ENCODE data around the gene NDUFS3. TPM values are rescaled to one million over a fixed set of nuclear protein-coding genes. Genes with fewer than 3 reads are reported as not detected.

The NDUFS3 gene
- total and polyA plus RNA-seq, 2 of the 13 experiments (the other 11 are each of a cell fraction or from before 2014, with no cell fraction given), result 151 to 184 TPM

DNA sequence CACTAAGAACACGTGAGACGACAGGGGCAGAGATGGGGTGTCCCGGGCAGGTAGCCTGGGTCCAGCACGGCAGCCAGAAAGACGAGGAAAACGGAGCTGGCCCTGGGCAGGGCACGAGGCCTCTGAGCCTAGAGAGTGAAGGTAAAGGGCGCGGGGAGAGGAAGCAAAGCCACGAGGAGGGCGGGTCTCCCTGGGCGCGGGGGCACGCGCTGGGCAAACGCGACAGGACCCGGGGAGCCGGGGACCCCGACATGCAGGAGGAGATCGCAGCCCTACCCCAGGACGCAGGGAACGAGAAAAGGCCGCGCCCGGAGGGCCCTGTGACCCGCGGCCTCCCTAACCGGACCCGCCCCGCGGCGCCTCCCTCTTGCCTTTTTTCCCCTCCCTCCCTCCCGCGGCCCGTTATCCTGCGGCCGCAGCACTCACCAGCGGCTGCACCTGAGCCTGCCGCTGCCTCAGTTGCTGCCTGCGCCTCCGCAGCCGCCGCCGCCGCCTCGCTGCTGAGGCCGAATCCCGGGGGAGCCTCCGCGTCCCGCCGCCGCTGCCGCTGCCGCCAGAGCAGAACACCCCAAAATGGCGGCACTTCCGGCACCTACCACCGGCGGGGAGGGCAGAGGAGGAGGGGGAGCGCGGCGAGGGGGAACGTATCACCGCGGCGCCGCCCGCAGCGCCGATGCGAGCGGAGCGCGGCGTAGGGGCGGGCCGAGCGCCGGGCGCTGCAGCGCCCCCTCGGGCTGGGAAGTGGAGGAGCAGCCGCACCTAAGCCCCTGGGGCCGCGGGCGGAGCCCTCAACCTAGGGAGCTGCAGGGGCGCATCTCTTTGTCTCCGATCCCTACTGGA, 26.1 kb upstream of the NDUFS3 start, which contains the start of gene CELF1 (continued):
- peak; percentile 71 to 80; a peak in 3 of 4 replicates for TF ChIP-seq HMGXB4 (CRISPR knock-in tag; IDR thresholded peaks at IDR 0.05; ENCODE audit: borderline replicate concordance in 1 of 2, low read depth in 1 of 2)
- TF ChIP-seq, protein P1, sequence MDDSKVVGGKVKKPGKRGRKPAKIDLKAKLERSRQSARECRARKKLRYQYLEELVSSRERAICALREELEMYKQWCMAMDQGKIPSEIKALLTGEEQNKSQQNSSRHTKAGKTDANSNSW (CRISPR knock-in tag; IDR thresholded peaks at IDR 0.05; ENCODE audit: borderline replicate concordance), result no peak
- TF ChIP-seq ZNF3 (CRISPR knock-in tag; IDR thresholded peaks at IDR 0.05), result no peak
- no peak for TF ChIP-seq NPAS2 (CRISPR knock-in tag; IDR thresholded peaks at IDR 0.05; ENCODE audit: borderline replicate concordance)
- TF ChIP-seq, protein P2, sequence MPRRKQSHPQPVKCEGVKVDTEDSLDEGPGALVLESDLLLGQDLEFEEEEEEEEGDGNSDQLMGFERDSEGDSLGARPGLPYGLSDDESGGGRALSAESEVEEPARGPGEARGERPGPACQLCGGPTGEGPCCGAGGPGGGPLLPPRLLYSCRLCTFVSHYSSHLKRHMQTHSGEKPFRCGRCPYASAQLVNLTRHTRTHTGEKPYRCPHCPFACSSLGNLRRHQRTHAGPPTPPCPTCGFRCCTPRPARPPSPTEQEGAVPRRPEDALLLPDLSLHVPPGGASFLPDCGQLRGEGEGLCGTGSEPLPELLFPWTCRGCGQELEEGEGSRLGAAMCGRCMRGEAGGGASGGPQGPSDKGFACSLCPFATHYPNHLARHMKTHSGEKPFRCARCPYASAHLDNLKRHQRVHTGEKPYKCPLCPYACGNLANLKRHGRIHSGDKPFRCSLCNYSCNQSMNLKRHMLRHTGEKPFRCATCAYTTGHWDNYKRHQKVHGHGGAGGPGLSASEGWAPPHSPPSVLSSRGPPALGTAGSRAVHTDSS (CRISPR knock-in tag; conservative IDR thresholded peaks at IDR 0.05), result no peak
- peak; percentile 63 for TF ChIP-seq RAD21 (CRISPR knock-in tag; IDR thresholded peaks at IDR 0.05)
- no peak for TF ChIP-seq JDP2 (CRISPR knock-in tag; IDR thresholded peaks at IDR 0.05; ENCODE audit: borderline replicate concordance)
- TF ChIP-seq ZNF746 (CRISPR knock-in tag; IDR thresholded peaks at IDR 0.05), result no peak
- TF ChIP-seq NFE2 (CRISPR knock-in tag; IDR thresholded peaks at IDR 0.05), result no peak
- TF ChIP-seq ZNF101 (CRISPR knock-in tag; IDR thresholded peaks at IDR 0.05; ENCODE audit: borderline replicate concordance, low read depth), result no peak
- no peak for TF ChIP-seq NBN (conservative IDR thresholded peaks at IDR 0.05)
- TF ChIP-seq NCOA1 (CRISPR knock-in tag; IDR thresholded peaks at IDR 0.05), result peak; percentile 70; the same call in 1 of the 2 replicates
- peak; percentile 23; the same call in 1 of the 2 replicates for TF ChIP-seq ISL2 (CRISPR knock-in tag; IDR thresholded peaks at IDR 0.05)
- no peak; the same call in none of the 2 replicates for TF ChIP-seq ZSCAN9 (CRISPR knock-in tag; IDR thresholded peaks at IDR 0.05; ENCODE audit: borderline replicate concordance)
- 0 out of 2 replicates have a peak, but pooled peaks have one; percentile 67 for TF ChIP-seq ZNF572 (CRISPR knock-in tag; IDR thresholded peaks at IDR 0.05)
- TF ChIP-seq, protein P3, sequence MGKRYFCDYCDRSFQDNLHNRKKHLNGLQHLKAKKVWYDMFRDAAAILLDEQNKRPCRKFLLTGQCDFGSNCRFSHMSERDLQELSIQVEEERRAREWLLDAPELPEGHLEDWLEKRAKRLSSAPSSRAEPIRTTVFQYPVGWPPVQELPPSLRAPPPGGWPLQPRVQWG (CRISPR knock-in tag; IDR thresholded peaks at IDR 0.05; ENCODE audit: borderline replicate concordance, low read depth), result no peak
- TF ChIP-seq ZSCAN12 (CRISPR knock-in tag; IDR thresholded peaks at IDR 0.05), result no peak
- no peak for TF ChIP-seq MATR3 (CRISPR knock-in tag; IDR thresholded peaks at IDR 0.05)
- no peak for TF ChIP-seq CBX2 (IDR thresholded peaks at IDR 0.05; ENCODE audit: low read depth, low read length)
- no peak for TF ChIP-seq CBX2 (CRISPR knock-in tag; IDR thresholded peaks at IDR 0.05; ENCODE audit: low read depth)
- TF ChIP-seq KDM1A (CRISPR knock-in tag; IDR thresholded peaks at IDR 0.05), result no peak
- TF ChIP-seq, protein P4, sequence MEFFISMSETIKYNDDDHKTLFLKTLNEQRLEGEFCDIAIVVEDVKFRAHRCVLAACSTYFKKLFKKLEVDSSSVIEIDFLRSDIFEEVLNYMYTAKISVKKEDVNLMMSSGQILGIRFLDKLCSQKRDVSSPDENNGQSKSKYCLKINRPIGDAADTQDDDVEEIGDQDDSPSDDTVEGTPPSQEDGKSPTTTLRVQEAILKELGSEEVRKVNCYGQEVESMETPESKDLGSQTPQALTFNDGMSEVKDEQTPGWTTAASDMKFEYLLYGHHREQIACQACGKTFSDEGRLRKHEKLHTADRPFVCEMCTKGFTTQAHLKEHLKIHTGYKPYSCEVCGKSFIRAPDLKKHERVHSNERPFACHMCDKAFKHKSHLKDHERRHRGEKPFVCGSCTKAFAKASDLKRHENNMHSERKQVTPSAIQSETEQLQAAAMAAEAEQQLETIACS (CRISPR knock-in tag; IDR thresholded peaks at IDR 0.05), result no peak
- peak; percentile 75 for TF ChIP-seq CCDC6 (CRISPR knock-in tag; IDR thresholded peaks at IDR 0.05)
- no peak for TF ChIP-seq GATAD2A (CRISPR knock-in tag; IDR thresholded peaks at IDR 0.05)
- TF ChIP-seq, protein P5, sequence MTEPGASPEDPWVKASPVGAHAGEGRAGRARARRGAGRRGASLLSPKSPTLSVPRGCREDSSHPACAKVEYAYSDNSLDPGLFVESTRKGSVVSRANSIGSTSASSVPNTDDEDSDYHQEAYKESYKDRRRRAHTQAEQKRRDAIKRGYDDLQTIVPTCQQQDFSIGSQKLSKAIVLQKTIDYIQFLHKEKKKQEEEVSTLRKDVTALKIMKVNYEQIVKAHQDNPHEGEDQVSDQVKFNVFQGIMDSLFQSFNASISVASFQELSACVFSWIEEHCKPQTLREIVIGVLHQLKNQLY (CRISPR knock-in tag; IDR thresholded peaks at IDR 0.05), result 0 out of 2 replicates have a peak, but pooled peaks have one; percentile 15
- TF ChIP-seq FOXK2 (IDR thresholded peaks at IDR 0.05), result no peak

All from HepG2 (cell line).